ENCODE measurements around the gene HAUS3. TPM values are rescaled to one million over a fixed set of nuclear protein-coding genes. Genes with fewer than 3 reads are reported as not detected.

HAUS3 gene
- total and polyA plus RNA-seq, 4 donors, result 2.3 to 13.9 (median 5.3) TPM

DNA sequence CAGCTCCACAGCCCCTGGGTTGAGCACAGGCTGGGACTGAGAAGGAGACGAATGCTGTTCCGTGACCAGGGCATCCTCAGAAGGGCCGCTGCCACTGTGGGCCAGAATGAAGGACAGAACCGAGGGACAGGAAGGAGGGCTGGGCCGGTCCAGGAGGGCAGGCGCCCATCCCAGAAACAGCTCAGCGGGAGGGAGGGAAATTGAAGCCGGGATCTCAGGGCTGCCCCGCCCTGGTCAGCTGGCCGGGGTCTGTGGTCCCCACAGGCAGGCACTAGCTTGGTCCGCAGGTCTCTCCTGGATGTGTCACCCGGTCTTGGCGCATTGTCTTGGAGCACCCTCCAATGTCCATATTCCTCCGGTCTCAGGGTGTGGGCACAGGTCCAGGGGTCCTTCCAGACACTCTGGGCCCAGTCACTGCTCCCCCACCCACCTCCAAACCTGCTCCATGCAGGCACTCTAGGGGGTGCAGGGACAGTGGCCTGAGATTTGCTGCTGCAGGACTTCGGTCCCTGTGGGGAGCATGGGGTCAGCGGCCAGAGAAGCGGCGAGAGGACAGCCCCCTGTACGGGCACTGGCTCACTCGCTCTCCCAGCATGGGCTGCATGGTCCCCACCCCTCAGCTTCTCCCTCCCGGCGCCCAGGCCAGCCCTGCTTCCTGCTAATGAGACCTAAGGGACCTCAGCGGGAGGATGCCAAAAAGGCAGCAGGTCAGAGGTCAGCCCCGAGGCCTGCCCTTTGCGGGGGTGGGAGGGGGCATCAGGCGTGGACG is 43.9 kb upstream of the HAUS3 start (continued):
- TF ChIP-seq, protein P1, sequence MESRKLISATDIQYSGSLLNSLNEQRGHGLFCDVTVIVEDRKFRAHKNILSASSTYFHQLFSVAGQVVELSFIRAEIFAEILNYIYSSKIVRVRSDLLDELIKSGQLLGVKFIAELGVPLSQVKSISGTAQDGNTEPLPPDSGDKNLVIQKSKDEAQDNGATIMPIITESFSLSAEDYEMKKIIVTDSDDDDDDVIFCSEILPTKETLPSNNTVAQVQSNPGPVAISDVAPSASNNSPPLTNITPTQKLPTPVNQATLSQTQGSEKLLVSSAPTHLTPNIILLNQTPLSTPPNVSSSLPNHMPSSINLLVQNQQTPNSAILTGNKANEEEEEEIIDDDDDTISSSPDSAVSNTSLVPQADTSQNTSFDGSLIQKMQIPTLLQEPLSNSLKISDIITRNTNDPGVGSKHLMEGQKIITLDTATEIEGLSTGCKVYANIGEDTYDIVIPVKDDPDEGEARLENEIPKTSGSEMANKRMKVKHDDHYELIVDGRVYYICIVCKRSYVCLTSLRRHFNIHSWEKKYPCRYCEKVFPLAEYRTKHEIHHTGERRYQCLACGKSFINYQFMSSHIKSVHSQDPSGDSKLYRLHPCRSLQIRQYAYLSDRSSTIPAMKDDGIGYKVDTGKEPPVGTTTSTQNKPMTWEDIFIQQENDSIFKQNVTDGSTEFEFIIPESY (IDR thresholded peaks at IDR 0.05), result no peak
- no peak for TF ChIP-seq EGR1 (IDR thresholded peaks at IDR 0.05; ENCODE audit: low read depth in 2 of 2)

DNA sequence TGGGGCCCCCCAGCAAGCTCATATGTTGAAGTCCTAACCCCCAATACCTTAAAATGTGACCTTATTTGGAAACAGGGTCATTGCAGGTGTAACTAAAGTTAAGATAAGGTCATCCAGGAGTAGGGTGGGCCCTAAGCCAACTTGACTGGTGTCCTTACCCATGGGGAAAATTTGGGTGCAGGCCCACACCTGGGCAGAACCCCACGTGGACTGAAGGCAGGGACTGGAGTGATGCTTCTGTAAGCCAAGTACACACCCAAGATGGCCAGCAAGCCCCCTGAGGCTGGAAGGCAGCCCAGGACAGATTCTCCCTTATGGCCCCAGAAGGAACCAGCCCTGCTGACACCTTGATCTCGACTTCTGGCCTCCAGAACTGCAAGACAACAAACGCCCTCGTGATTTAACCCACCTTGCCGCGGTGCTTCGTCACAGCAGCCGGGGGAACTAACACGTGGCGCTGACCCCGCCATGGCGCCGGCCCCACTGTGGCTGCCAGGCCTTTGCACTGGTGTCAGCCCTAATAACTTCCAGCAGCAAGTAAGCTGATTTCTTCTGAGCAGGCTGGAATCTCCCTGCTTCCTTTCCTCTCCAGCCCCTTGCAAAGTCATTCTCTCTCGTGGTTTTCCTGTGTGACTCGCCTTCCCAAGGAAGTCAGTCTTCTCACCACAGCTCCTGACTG is 43.2 kb upstream of the HAUS3 start:
- H3K27ac ChIP-seq (ENCODE audit: low read depth in 1 of 2, low read length in 2 of 2), result no peak overlapping the region
- H3K36me3 ChIP-seq (ENCODE audit: control insufficient read depth in 4 of 4, insufficient read depth in 3 of 4, low read depth in 1 of 4, low read length in 3 of 4), result no peaks in the 10 kb centered on the region
- H3K9ac ChIP-seq (ENCODE audit: low read depth in 1 of 2, low read length in 2 of 2), result no peak overlapping the region
- no peak overlapping the region for H3K4me3 ChIP-seq (ENCODE audit: low read depth in 1 of 3, low read length in 3 of 3)
- no peaks in the 10 kb centered on the region for H3K27me3 ChIP-seq (ENCODE audit: control insufficient read depth in 4 of 4, insufficient read depth in 4 of 4, low read length in 3 of 4)
- DNase-seq (ENCODE audit: low spot score), result no peak
- H3K4me1 ChIP-seq (ENCODE audit: control insufficient read depth in 4 of 4, insufficient read depth in 4 of 4, low read length in 3 of 4), result no peaks in the 10 kb centered on the region
- WGBS, result 88% methylated on average over 15 of the region's 15 CpGs
- H3K9me3 ChIP-seq (ENCODE audit: control insufficient read depth in 4 of 4, low read length in 3 of 4), result no peaks in the 10 kb centered on the region
- TF ChIP-seq HNF4G (IDR thresholded peaks at IDR 0.05) (no peak), JUND (IDR thresholded peaks at IDR 0.05) (no peak), GABPA (IDR thresholded peaks at IDR 0.05 in 1 of 2, conservative IDR thresholded peaks at IDR 0.05 in 1 of 2) (no peak), SP1 (IDR thresholded peaks at IDR 0.05) (no peak), FOXA2 (IDR thresholded peaks at IDR 0.05) (no peak), YY1 (IDR thresholded peaks at IDR 0.05) (no peak), RAD21 (IDR thresholded peaks at IDR 0.05) (no peak), TAF1 (conservative IDR thresholded peaks at IDR 0.05) (no peak), RXRA (IDR thresholded peaks at IDR 0.05) (no peak), EGR1 (IDR thresholded peaks at IDR 0.05; ENCODE audit: low read depth in 2 of 2) (no peak)
- TF ChIP-seq, protein P1 (IDR thresholded peaks at IDR 0.05), result no peak

DNA sequence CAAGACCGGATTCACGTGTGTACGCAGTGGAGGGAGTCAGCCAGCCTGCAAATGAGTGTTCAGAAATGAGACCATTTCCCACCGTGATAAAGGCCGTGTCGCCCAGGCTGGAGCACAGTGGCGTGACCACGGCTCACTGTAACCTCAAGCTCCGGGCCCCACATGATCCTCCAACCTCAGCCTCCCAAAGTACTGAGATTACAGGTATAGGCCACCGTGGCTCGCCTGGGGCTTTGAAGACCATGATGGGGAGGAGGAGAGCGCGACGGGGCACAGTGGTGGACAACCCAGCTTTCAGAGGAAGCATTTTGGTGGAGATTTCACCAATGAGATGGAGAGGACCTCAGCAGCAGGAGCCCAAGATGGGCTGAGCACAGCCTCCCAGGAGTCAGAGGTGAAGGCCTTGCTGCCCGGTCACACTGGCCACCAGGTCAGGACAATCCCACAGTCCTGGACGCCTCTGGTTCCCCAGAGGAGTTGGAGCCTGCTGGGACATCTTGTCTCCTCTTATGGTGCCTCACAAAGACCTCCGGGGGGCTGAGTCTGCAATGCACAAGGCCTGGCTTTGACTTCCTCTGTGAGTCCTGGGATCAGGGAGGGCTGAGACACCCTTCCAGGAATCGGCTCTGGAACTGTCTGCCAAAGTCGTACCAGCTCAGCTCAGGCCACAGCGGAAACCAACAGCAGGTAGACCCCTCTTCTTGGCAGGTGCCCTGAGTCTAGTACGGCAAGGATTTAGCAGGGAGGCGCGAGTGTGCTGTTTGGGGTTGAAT is 42.4 kb upstream of the HAUS3 start:
- no peak for TF ChIP-seq SP1 (IDR thresholded peaks at IDR 0.05)
- DNase-seq (ENCODE audit: low spot score), result no peak

More for the DNA sequence above, 42.4 kb upstream of the HAUS3 start:
- H3K9ac ChIP-seq (ENCODE audit: low read depth in 1 of 2, low read length in 2 of 2), result no peak overlapping the region
- no peak overlapping the region for H3K4me3 ChIP-seq (ENCODE audit: low read depth in 1 of 3, low read length in 3 of 3)
- H3K36me3 ChIP-seq (ENCODE audit: control insufficient read depth in 4 of 4, insufficient read depth in 3 of 4, low read depth in 1 of 4, low read length in 3 of 4), result no peaks in the 10 kb centered on the region
- WGBS, result 96% methylated on average over 23 of the region's 23 CpGs
- no peak overlapping the region for H3K27ac ChIP-seq (ENCODE audit: low read depth in 1 of 2, low read length in 2 of 2)
- H3K4me1 ChIP-seq (ENCODE audit: control insufficient read depth in 4 of 4, insufficient read depth in 4 of 4, low read length in 3 of 4), result no peaks in the 10 kb centered on the region
- no peaks in the 10 kb centered on the region for H3K9me3 ChIP-seq (ENCODE audit: control insufficient read depth in 4 of 4, low read length in 3 of 4)
- H3K27me3 ChIP-seq (ENCODE audit: control insufficient read depth in 4 of 4, insufficient read depth in 4 of 4, low read length in 3 of 4), result no peaks in the 10 kb centered on the region

Data from liver (tissue), 9 donors.